ENCODE data around the gene CELSR1. TPM values are rescaled to one million over a fixed set of nuclear protein-coding genes. Genes with fewer than 3 reads are reported as not detected.

The CELSR1 gene
- total RNA-seq, 1 experiment from 2014 or later, result 8.7 TPM

DNA sequence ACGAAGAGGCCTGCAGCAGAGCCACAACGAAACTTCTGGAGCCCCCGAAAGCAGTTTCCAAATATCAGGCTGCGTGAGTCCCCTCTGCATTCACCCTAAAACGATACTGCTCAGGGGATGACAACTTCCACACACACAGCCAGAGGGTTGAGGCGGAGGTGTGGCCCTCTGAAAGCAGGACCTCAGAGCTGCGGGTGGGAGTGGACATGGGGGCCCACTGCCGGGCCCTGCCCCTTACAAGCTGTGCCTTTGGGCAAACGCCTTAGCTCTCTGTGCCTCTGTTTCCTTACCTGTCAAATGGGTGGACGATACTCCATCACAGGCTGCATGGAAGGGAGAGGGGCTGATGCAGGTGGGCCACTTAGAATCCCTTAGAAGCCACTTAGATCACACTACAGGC is 148.8 kb downstream of the CELSR1 start:
- DNase-seq (ENCODE audit: extremely low read depth, low read depth), result no peak

DNA sequence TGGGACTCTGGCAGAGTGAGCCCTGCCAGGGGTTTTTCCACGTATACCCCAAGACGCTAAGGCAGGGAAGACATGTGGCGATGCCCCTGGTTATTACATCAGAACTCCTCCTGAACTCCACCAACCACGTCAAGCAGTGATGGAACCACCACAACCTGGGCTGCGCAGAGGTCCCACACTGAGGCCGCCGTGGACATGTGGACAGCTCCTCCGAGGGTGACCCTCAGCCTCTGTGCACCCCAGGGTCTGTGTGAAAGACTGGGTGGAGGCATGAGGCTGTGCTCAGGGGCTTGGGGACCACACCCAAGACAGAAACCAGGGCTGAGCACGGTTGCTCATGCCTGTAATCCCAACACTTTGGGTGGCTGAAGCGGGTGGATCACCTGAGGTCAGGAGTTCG is 149.7 kb downstream of the CELSR1 start:
- no peak for DNase-seq (ENCODE audit: extremely low read depth, low read depth)

- DNase-seq (ENCODE audit: extremely low read depth, low read depth), result no peak
Measured at GRCh38 chr22:46386312-46386711, 151.1 kb downstream of the CELSR1 start.

DNA sequence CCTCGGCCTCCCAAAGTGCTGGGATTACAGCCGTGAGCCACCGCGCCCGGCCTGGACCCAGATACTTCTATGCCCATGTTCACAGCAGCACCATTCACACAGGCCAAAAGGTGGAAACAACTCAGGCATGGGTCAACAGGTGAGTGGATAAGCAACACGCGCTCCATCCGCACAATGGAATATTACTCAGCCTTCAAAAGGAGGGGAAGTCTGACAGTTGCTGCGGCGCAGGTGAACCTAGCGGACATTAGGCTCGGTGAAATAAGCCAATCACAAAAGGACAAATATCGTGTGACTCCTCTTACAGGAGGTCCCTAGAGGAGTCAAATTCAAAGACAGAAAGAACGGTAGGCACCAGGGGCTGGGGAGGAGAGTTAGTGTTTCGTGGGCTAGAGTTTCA is 154.9 kb downstream of the CELSR1 start:
- no peak for DNase-seq (ENCODE audit: extremely low read depth, low read depth)

DNA sequence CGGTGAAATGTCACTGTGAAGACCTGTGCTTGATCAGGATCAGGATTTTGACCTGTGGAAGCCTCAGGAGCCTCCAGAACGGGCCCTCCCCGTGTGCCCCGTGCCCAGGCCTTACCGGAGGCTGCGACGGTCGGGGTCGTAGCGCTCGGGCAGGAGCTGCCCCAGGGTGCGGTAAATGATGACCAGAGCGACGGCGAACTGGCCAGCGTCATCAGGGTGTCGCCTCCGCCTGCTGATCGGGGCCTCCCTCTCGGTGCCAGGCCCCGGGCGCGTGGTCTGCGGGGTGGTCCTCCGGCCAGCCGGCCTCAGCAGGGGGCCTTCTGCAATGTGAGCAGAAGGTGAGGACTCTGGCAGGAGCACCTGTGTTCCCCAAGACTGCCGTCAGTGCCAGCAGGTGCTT is 155.7 kb downstream of the CELSR1 start:
- no peak for DNase-seq (ENCODE audit: extremely low read depth, low read depth)

DNA sequence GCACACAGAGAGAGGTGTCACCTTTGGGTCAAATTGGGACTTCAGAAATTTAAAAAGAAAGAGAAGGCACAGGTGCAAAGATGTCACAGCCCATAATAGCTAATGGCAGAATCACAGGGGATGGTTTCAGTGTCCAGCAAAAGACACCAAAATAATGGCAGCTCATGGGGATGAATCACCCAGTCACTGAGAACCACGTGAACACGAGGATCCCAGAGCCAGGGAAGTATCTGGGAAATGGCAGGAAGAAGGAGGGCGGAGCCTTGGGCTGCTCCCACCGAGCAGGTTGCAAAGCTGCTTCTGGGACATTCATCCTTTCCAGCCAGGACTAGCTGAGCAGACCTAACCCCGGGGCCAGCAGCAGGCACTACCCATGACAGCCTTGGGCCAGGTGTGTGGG is 156.3 kb downstream of the CELSR1 start:
- DNase-seq (ENCODE audit: extremely low read depth, low read depth), result no peak

DNA sequence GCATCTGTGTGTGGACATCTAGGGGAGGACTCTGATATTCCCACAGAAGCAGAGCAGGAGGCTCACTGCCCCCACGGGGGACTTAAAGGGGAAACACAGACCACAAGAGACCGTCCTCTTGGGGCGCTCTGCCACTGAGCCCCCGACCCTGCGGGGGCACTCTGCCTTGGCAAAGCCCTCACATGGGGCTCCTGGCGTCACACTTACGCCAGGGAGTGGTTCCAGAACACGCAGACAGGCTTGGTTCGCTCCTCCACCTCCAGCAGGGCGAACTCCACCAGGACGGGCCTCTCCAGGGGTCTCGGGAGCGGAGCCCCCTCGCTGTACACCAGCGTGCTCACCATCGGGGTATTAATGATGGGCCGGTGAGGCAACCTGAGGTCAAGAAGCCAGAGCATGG is 156.8 kb downstream of the CELSR1 start:
- DNase-seq (ENCODE audit: extremely low read depth, low read depth), result no peak

DNA sequence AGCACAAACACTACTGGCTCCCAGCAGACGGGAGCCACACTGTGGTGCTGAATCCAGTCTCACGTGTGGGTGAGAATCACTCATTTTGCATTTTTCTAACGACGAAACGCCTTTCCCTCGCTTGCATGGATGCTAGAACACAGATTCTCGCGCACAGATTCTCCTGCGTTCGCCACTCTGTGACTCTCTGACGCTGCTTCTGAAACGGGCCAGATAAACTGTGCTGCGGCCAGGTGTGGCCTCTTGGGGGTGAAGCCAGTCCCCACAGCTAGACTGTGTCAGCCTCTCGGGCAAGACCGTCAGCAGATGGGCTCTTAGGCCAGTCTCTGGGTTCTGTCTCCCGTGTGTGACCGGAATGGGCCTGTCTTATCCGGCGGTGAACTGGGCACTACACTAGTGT is 157.4 kb downstream of the CELSR1 start:
- DNase-seq (ENCODE audit: extremely low read depth, low read depth), result no peak

DNA sequence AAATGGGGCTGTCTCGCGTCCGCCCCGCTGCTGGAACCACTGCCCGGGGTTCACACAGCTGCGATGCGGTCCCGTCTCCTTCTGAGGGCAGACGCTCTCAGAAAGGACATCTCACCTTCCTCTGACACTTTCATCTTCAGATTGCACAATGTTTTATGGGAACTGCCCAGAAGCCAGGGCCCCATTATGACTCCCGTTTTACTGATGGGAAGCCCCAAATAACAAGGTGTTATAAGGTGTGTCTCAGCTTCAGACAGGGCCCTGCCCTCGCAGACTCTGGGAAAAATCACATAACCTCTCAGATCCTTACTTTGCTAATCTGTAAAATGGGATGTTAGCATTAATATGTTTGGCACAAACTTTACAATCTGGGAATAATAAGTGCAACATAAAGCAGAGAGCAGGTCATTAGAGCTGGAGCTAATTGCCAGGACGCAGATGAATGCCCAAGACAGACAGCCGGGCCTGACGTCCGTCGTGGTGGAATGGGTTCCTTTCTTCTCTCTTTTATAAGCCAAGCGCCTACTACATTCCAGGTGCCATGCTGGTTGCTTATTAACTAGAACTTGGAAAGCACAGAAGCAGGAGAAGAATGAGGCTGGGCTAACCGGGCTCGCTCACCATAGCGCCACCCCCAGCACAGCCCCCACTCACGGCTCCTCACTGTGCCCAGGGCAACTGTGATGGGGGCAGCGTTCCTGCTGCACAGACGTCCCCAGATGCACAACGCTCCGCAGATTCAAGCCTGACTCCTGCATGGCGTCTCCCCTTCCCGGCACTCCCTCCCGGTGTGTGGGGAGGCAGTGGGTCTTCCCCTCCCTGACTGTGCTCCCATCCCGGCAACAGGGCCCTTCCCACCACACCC is 158.1 kb downstream of the CELSR1 start:
- no peak for DNase-seq (ENCODE audit: extremely low read depth, low read depth)

GRCh38 chr22:46378426-46379065 is 158.9 kb downstream of the CELSR1 start:
- no peak for DNase-seq (ENCODE audit: extremely low read depth, low read depth)

GRCh38 chr22:46377525-46378425 is 159.6 kb downstream of the CELSR1 start:
- DNase-seq (ENCODE audit: extremely low read depth, low read depth), result peak; percentile 8

- no peak for DNase-seq (ENCODE audit: extremely low read depth, low read depth)
Measured at GRCh38 chr22:46376908-46377524, 160.4 kb downstream of the CELSR1 start.

GRCh38 chr22:46376111-46376510 is 161.3 kb downstream of the CELSR1 start:
- DNase-seq (ENCODE audit: extremely low read depth, low read depth), result no peak

- DNase-seq (ENCODE audit: extremely low read depth, low read depth), result no peak
Measured at GRCh38 chr22:46374663-46375474, 162.6 kb downstream of the CELSR1 start.

GRCh38 chr22:46373921-46374662 is 163.3 kb downstream of the CELSR1 start:
- no peak for DNase-seq (ENCODE audit: extremely low read depth, low read depth)

DNA sequence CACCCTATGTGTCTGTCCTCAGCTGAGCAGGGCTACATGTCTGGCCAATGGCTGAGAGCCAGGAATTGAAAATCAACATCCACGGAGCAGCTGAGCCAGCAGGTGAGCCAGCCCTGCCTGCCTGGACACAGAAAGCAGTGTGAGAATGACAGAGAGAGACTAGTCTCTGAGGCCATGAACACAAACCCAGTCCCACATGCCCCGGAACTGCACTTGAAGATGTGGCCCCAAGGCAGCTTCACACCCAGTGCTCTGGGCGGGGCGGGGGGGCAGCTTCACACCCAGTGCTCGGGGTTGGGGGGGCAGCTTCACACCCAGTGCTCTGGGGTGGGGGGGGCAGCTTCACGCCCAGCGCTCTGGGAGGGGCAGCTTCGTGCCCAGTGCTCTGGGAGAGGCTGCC is 164.3 kb downstream of the CELSR1 start:
- no peak for DNase-seq (ENCODE audit: extremely low read depth, low read depth)

GRCh38 chr22:46372686-46373085 is 164.7 kb downstream of the CELSR1 start:
- no peak for DNase-seq (ENCODE audit: extremely low read depth, low read depth)

- DNase-seq (ENCODE audit: extremely low read depth, low read depth), result no peak
Measured at GRCh38 chr22:46371623-46372226, 165.7 kb downstream of the CELSR1 start.
